ENCODE results near the gene FARS2. TPM values are rescaled to one million over a fixed set of nuclear protein-coding genes. Genes with fewer than 3 reads are reported as not detected.

Gene FARS2
- total RNA-seq, 1 donor from 2014 or later, result 16.5 TPM

DNA sequence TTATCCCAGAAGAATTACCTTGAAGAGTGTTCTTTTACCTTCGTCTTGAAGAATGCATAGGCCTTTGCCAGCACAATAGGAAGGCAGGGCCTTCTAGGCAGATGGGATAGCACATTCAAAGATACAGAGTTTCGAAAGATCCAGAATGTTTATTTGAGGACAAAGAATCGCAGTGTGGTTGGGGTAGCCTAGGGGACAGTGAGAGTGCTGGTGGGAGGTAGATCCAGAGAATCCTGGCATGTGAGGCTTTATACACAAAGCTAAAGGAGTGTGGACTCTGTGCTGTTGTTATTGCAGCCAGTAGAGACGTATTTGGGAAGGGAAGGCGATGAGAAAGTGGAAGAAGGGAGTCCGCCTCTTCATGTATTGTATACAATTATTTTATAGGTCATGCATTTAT, 186.6 kb downstream of the FARS2 start:
- no peak for TF ChIP-seq POLR2AphosphoS5 (IDR thresholded peaks at IDR 0.05; ENCODE audit: insufficient read depth in 1 of 2, low read depth in 1 of 2)
- Histone ChIP-seq H3K27ac (no peak overlapping the region), H3K9me3 (no peaks in the 10 kb centered on the region), H3K27me3 (no peaks in the 10 kb centered on the region), H3K4me3 (no peak overlapping the region), H3K4me1 (no peaks in the 10 kb centered on the region), H3K36me3 (no peaks in the 10 kb centered on the region)
- intact Hi-C loops (cut with DNase I), result no loop called here
- no peak for DNase-seq (ENCODE audit: extremely low spot score in 2 of 2)

DNA sequence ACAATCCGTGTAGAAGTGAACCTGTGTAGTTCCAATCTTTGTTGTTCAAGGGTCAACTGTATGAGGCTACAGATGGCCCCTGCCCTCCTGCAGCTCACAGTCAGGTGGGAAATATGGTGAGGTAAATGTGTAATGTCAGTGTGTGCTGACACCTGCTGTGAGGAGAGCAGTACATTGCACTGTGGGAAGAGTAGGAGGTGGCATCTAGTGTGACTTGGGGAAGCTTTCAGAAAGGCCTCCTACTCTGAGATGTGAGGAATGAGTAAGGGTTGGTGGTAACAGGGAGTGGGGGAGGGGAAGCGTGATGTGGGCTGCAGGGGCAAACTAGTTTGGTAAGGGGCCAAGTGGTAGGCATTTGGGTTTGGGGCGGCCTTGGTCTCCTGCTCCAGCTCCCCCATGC, 188.8 kb downstream of the FARS2 start:
- Histone ChIP-seq H3K4me3 (no peak overlapping the region), H3K4me1 (no peaks in the 10 kb centered on the region), H3K27me3 (no peaks in the 10 kb centered on the region), H3K9me3 (no peaks in the 10 kb centered on the region), H3K27ac (no peak overlapping the region), H3K36me3 (no peaks in the 10 kb centered on the region)
- no peak for DNase-seq (ENCODE audit: extremely low spot score in 2 of 2)
- TF ChIP-seq POLR2AphosphoS5 (IDR thresholded peaks at IDR 0.05; ENCODE audit: insufficient read depth in 1 of 2, low read depth in 1 of 2), result no peak
- TF ChIP-seq POLR2A (IDR thresholded peaks at IDR 0.05), result no peak
- TF ChIP-seq, protein P1, sequence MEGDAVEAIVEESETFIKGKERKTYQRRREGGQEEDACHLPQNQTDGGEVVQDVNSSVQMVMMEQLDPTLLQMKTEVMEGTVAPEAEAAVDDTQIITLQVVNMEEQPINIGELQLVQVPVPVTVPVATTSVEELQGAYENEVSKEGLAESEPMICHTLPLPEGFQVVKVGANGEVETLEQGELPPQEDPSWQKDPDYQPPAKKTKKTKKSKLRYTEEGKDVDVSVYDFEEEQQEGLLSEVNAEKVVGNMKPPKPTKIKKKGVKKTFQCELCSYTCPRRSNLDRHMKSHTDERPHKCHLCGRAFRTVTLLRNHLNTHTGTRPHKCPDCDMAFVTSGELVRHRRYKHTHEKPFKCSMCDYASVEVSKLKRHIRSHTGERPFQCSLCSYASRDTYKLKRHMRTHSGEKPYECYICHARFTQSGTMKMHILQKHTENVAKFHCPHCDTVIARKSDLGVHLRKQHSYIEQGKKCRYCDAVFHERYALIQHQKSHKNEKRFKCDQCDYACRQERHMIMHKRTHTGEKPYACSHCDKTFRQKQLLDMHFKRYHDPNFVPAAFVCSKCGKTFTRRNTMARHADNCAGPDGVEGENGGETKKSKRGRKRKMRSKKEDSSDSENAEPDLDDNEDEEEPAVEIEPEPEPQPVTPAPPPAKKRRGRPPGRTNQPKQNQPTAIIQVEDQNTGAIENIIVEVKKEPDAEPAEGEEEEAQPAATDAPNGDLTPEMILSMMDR (IDR thresholded peaks at IDR 0.05), result no peak
- intact Hi-C loops (cut with DNase I), result loop anchor here (10.0 kb wide), 1 partner anchor 875 kb away; the partner anchor contains the start of gene F13A1

DNA sequence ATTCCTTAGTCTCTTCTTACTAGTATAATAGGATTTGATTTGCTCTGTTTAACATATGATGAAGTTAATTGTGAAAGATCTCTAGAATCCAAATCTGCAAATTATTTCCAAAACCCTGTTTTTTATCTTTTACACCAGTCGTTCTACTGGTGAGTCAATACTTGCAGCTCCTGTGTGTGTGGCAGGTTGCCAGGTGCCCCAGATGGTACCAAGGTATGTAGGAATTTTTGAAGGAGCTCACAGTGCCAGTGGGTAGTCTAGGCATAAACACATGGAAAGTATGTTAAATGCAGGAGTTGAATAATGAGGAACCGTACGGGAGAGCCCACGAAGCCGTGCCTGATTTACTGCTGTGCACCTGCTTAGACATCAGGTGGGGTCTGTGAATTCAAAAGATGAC, 192.2 kb downstream of the FARS2 start:
- no peak for DNase-seq (ENCODE audit: extremely low spot score in 2 of 2)
- TF ChIP-seq POLR2A (IDR thresholded peaks at IDR 0.05), result no peak
- Histone ChIP-seq H3K27me3 (no peaks in the 10 kb centered on the region), H3K27ac (no peak overlapping the region), H3K36me3 (no peaks in the 10 kb centered on the region), H3K4me3 (no peak overlapping the region), H3K4me1 (no peaks in the 10 kb centered on the region), H3K9me3 (no peaks in the 10 kb centered on the region)
- intact Hi-C loops (cut with DNase I), result loop anchor here (10.0 kb wide), 1 partner anchor 871 kb away; the partner anchor contains the start of gene F13A1

DNA sequence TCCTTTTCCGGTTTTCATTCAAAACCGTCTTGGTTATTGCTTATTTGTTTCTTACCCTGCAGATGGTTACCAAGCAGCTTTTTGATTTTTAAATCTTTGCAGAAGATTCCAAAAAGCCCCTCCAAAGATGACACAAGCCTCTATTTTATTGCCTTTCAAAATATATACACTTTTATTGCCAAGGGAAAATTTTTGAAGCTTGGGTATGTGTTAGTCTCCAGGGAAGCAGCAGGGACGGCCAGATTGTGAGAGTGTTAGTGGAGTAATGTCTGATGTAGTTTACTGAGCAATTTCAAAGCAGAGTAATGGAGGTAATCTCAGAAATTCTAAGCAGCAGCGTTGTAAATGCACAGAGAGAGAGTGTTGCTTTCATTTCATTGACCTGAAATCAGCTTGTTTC, 193.8 kb downstream of the FARS2 start:
- DNase-seq (ENCODE audit: extremely low spot score in 2 of 2), result no peak
- Histone ChIP-seq H3K9me3 (no peaks in the 10 kb centered on the region), H3K27ac (no peak overlapping the region), H3K4me3 (no peak overlapping the region), H3K27me3 (no peaks in the 10 kb centered on the region), H3K4me1 (no peaks in the 10 kb centered on the region), H3K36me3 (no peaks in the 10 kb centered on the region)
- TF ChIP-seq, protein P1 (IDR thresholded peaks at IDR 0.05), result no peak
- TF ChIP-seq POLR2AphosphoS5 (IDR thresholded peaks at IDR 0.05; ENCODE audit: insufficient read depth in 1 of 2, low read depth in 1 of 2) (no peak), POLR2A (IDR thresholded peaks at IDR 0.05) (no peak)
- intact Hi-C loops (cut with DNase I), result loop anchor here (10.0 kb wide), 1 partner anchor 870 kb away; the partner anchor contains the start of gene F13A1

DNA sequence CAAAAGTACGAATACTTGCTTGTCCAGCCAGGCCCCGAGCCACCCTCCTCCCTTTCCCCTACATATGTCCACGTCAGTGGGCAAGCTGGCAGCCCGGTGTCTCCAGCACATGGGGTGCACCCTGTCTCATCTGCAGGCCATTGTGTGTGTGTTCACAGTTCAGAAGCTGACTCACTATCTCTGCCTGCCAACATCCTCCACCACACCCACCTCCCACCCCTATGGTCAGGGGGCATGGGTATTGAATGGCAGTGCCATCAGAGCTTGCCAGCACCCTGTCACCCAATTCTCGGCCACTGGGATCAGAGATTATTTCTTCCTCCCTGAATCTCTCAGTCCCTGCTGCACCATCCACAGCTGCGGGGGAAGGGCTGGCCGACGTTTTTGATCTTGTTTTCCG, 195.7 kb downstream of the FARS2 start:
- no peak for DNase-seq (ENCODE audit: extremely low spot score in 2 of 2)
- no peaks in the 10 kb centered on the region for H3K27me3 ChIP-seq
- no peak for TF ChIP-seq POLR2AphosphoS5 (IDR thresholded peaks at IDR 0.05; ENCODE audit: insufficient read depth in 1 of 2, low read depth in 1 of 2)
- TF ChIP-seq POLR2A (IDR thresholded peaks at IDR 0.05), result no peak
- TF ChIP-seq, protein P1 (IDR thresholded peaks at IDR 0.05), result no peak
- H3K4me3 ChIP-seq, result no peak overlapping the region
- no peaks in the 10 kb centered on the region for H3K36me3 ChIP-seq
- no peaks in the 10 kb centered on the region for H3K9me3 ChIP-seq
- no peak overlapping the region for H3K27ac ChIP-seq
- no peaks in the 10 kb centered on the region for H3K4me1 ChIP-seq
- intact Hi-C loops (cut with DNase I), result loop anchor here (10.0 kb wide), 1 partner anchor 868 kb away; the partner anchor contains the start of gene F13A1

DNA sequence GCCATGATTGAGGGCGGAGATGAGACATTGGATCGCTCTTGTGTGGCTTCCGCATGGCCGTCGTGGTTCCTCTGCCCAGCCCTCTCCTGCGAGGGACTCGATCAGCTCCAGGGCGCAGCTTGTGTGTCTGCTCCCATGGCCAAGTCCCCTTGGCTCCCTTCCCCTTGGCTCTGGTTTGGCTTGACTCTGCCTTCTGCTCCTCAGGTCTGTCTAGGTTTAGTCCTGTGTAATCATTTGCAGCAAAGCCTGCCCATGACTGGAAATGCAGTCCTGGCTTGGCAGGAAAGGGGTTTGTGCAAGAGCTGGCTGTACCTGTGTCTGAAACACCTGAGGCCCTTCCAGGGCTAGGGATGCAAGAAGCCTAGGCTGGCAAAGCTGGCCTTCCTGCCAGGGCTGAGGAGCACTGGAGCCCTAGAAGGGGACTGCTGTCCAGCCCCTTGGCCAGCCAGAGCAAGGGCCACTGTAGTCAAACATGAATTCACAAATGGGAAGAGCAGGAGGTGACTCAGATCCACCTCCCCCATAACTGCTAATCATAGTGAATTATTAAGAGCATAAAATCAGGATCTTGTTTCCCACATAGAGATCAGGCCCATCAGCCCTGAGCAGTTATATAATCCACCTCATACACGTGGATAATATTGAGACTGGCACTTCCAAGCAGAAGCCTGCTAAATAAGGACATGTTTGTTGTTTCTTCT, 196.8 kb downstream of the FARS2 start:
- DNase-seq (ENCODE audit: extremely low spot score in 2 of 2), result no peak
- Histone ChIP-seq H3K4me1 (no peaks in the 10 kb centered on the region), H3K27me3 (no peaks in the 10 kb centered on the region), H3K4me3 (no peak overlapping the region), H3K36me3 (no peaks in the 10 kb centered on the region), H3K27ac (no peak overlapping the region), H3K9me3 (no peaks in the 10 kb centered on the region)
- intact Hi-C loops (cut with DNase I), result loop anchor here (10.0 kb wide), 1 partner anchor 867 kb away; the partner anchor contains the start of gene F13A1
- TF ChIP-seq, protein P1 (IDR thresholded peaks at IDR 0.05), result no peak
- TF ChIP-seq POLR2A (IDR thresholded peaks at IDR 0.05), result no peak
- no peak for TF ChIP-seq POLR2AphosphoS5 (IDR thresholded peaks at IDR 0.05; ENCODE audit: insufficient read depth in 1 of 2, low read depth in 1 of 2)

Measured in vagina (tissue), 2 donors.